IMR-90 (cell line): ENCODE data around the gene CDC37L1. TPM values are rescaled to one million over a fixed set of nuclear protein-coding genes. Genes with fewer than 3 reads are reported as not detected.

Experiments used
- polyA plus RNA-seq, 3 experiments: library from polyadenylated mRNA; depleted of rRNA; stranded (reverse); fragments of >200 nt; gene quantifications; 2 replicates each; pipeline ENCODE4 v1.2.3, GENCODE V29; 2012; ENCODE audit warnings: low replicate concordance in 1 of 3
- total RNA-seq: library from RNA; depleted of rRNA; stranded (reverse); fragments of >200 nt; gene quantifications from 2 replicates; pipeline ENCODE4 v1.2.3, GENCODE V29; 2012; rRNA removed

The CDC37L1 gene
- total and polyA plus RNA-seq, 2 of the 4 experiments (the other 2 are of a cell fraction), result 6.6 to 7.3 TPM

Other genes starting within 250 kb of the CDC37L1 start
- gene SLC1A1, start 189.1 kb upstream of the CDC37L1 start, total RNA-seq, result 3.9 and 4.1 TPM in 2 replicates
- gene SLC1A1, start 189.1 kb upstream of the CDC37L1 start, polyA plus RNA-seq (2012; rRNA removed), result 1.7 and 2.2 TPM in 2 replicates
- 3.3 and 3.4 TPM in 2 replicates for gene PLPP6, start 17.3 kb upstream of the CDC37L1 start, total RNA-seq
- gene PLPP6, start 17.3 kb upstream of the CDC37L1 start, polyA plus RNA-seq (2012; rRNA removed), result 5.3 and 5.9 TPM in 2 replicates
- 0.18 and 0.28 TPM in 2 replicates for gene SPATA6L, start 13.1 kb upstream of the CDC37L1 start, total RNA-seq
- gene SPATA6L, start 13.1 kb upstream of the CDC37L1 start, polyA plus RNA-seq (2012; rRNA removed), result 0.60 and 0.84 TPM in 2 replicates
- gene AK3, start 61.6 kb downstream of the CDC37L1 start, total RNA-seq, result 24.7 and 33.3 TPM in 2 replicates
- gene AK3, start 61.6 kb downstream of the CDC37L1 start, polyA plus RNA-seq (2012; rRNA removed), result 20.2 and 26.2 TPM in 2 replicates
- gene RCL1, start 113.4 kb downstream of the CDC37L1 start, total RNA-seq, result 13.8 and 14.7 TPM in 2 replicates
- gene RCL1, start 113.4 kb downstream of the CDC37L1 start, polyA plus RNA-seq (2012; rRNA removed), result 11.4 and 12.3 TPM in 2 replicates